Stimulated activated CD8-positive, alpha-beta memory T cell treated with anti-CD3 and anti-CD28 coated beads, Interleukin-2, amount 100 ng/mL, for 48 hours (primary cell): ENCODE results near the gene HOXA5.

ENCODE experiments used
- DNase-seq, 2 donors: peaks; one replicate each; pipeline ENCODE4 v3.0.0-alpha.2; 2020; ENCODE audit warnings: low read depth in 2 of 2

HOXA5 gene

GRCh38 chr7:27182861-27183681, 39.6 kb upstream of the HOXA5 start:
- DNase-seq, result no peak

- DNase-seq, result no peak
Measured at GRCh38 chr7:27182285-27182841, 38.9 kb upstream of the HOXA5 start.

GRCh38 chr7:27181795-27182275, 38.4 kb upstream of the HOXA5 start:
- no peak for DNase-seq

DNA sequence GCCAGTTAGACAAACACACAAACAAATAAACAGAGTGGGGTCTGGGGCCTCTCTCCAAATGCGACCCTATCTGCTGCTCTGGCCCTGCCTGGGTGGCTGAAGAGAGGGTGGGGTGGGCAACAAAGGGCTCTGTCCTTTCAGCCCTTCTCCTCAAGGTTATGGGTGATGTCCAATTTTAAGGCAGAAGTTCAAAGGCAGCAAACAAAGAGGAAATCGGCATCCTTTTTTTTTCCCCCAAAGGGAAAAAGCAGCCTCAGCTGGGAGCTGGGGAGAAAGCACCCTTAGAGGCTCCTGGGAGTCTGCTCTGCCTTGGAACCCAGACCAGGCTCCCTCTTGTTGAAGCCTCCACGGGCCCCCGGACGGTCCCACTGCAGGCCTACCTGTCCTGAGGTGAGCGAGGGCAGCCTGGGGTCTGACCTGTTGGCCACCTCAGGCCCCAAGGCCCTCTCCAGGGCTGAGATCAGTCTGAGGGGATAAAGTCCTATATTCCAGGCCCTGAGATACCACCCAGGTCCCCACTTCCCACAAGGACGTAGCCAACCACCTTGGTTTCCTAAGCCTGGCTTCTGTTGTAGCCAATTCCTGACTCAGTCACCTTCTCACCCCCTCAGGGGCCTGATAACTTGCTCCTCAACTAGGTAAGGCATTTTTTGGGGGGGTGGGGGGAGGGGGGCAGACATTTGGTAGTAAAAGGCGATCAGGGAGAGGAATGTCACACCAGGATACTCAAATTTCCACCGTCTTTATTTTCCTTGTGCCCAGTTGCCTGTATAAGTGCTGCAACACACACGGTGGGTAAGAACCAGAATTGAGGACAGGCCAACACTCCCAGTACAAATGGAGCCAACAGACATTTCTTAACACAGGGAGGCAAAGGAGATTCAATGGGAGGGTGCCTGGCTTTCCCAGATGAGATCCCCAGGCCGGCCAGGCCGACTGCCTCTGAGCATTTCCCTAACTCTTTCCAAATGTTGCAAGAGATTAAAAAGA, 37.2 kb upstream of the HOXA5 start:
- no peak for DNase-seq

DNA sequence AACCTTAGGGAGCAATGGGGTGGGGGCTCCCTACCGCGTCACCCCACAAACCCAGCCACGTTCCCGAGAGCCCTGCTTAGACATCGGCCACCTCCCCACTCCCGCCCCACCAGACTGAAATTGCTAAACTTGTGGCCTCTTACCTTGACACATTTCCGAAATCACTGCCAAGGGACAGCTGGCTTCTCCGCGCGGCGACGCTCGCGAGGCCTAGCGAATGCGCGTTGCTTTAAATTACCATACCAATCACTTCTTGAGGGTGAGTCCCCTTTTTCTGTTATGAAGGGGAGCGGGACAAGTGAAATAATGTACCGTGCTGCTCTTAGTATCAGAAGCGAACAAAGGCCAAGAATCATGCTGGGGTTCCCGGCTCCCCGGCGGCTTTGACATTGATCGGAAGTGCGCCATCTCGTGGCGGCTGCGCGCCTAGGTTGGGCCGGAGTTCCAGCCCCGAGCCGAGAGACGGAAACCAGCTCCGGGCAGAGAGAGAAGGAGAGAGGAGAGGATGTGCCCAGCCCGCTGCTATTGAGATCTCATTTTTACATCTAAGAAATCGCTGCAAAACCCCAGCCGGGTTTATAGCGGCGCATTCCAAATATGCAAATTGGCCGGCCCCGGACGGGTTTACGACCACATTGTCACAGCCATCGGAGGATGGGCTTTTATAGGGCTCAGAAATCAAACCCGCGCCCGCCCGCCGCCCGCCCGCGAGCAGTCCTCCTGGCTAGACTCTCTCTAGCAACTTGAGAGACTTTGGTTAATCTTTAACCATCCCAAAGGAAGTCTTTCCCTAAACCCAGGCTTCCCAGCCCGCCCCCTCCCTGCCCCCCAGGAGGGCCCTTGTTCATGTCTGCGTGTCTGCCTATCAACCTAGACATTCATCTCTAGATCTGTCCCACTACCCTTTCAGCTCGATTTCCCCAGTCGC, 36.3 kb upstream of the HOXA5 start:
- DNase-seq, result peak in 1 of 2 donors; percentile 54

DNA sequence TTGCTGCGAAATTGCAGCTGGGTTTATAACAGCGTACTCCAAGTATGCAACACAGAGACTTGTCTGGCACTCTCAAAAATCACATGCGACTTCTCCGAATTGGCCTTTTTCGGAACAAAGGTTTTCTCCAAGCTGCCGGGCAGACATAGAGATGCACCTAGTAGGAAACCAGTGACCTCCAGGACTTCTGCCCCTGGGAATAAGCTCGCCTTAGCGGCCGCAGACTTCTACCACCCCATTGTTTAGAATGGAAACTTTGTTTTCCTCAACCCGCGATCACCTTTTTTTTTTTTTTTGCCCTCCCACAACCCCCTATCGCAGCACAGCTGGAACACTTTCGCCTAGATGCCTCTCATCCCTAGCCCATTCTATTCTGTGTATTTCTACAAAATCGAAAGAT, 35.5 kb upstream of the HOXA5 start:
- no peak for DNase-seq

- DNase-seq, result no peak
Measured at GRCh38 chr7:27178366-27178765, 34.9 kb upstream of the HOXA5 start.

GRCh38 chr7:27177795-27178320, 34.4 kb upstream of the HOXA5 start:
- no peak for DNase-seq

- DNase-seq, result no peak
Measured at GRCh38 chr7:27176962-27177794, 33.7 kb upstream of the HOXA5 start.

DNA sequence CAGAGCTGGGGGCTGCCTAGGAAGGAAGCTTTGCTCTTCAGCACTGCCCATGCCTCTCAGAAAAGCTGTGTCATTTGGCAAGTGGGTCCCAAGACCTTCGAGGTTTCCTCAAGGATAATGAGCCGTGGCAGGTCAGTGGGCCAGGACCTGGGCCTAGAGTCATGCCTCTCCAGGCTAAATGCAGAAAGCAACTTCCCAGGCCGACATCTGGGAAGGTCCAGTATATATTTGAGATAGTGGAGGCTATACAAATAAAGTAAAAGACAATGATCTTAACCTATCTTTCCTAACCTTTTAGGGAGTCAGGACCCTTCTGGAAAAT, 33.0 kb upstream of the HOXA5 start:
- no peak for DNase-seq

DNA sequence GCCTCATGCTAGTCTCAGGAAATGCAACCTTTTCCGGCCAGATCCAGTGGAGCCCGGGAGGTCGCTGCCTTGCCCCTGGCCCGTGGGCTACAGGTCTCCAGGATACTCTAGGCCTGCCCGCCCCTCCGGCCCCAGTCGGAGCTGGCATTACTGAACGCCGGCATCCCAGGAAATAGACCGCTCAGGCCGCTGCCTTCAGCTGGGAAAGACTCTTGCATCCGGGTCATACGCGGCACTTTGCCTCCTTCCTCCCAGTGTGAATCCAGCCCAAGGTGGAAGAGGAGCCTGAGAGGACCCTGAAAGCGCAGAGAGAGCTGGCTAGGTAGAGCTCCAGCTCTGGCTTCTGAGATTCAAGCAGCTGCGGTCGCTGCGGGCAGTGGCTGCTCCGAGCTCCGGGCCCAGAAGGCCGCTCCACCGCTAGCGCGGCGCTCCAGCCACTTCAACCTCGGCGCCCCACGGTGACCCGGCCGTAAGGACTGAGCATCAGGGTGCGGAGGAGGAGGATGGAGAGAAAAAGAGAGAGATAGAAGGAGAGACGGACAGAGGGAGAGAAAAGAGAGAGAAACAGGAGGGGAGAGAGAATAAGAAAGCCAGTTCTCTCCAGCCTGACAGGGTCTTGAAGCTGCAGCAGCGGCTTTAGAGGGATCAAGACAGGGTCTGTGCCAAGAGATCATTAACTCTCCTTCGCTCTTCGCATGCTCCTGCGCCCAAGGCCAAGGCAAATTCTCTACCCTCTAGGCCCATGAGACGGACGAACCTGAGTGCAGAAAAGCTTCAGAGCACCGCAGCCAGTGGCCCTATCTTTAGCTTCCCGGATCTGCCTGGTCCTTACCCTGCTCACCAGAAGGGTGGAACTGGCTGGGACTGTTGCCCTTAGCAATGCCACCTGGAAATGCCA, 32.4 kb upstream of the HOXA5 start:
- no peak for DNase-seq

GRCh38 chr7:27174874-27175625, 31.6 kb upstream of the HOXA5 start:
- no peak for DNase-seq

DNA sequence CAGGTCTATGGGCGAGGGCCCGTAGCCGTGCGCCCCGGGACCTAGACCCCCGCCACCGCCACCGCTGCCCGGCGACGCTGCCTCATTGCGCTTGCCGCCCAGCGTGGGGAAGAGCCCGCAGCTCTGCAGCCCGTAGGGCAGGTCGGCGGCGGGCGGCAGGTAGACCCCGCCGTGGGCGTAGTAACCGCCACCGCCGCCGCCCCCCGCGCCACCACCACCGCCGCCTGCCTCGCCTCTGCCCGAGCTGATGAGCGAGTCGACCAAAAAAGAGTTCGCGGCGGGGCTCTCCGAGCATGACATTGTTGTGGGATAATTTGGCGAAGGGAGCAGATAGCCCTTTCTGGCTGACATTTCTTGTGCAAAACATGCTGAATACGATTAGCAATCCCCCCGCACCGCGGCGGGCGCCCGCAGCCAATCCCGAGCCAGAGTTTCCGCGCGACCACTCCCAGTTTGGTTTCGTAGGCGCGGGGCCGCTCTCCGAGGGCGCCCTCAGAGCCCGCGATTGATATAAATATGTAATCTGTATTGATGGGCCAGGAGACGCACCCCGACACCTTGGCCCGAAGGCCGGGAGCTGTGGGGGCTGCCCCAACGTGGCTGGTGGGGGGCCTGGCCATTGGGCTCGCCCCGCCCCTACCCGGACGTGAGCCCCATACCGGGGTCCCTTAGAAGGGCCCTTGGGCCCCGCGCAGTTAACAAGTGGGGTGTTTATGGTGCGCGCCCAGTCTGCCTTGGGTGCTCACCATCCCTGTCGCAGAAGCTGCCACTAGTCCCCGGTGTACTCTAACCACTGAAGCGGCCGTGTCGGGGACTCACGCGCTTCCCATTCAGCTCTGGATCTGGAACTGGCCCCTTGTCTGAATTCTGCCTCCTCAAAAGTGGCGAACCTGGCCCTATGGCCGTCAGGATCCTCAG, 30.7 kb upstream of the HOXA5 start, which contains the start of gene HOXA10:
Gene HOXA10, minus strand, starts transcription at position 365 of the 918 bp plus-strand sequence. Its CDS starts 14 bp downstream, at position 351.
- DNase-seq, result no peak

DNA sequence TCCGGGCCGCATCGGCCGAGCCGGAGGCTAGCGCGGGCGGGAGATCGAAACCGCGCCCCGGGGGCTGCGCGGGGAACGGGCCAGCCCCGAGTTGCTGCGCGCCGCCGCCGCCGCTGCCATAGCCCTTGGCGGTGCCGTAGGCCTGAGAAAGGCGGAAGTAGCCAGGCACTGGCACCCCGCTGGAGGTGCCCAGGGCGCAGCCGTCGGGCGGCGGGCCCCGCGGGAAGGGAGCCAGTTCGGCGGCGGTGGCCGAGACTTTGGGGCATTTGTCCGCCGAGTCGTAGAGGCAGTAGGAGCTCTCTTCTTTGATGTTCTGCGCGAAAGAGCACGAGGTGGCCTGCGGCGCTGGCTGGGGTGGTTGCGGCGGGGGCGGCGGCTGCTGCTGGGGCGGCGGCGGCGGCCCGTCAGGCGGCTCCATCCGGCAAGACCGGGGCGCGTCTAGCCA, 30.1 kb upstream of the HOXA5 start:
- DNase-seq, result no peak

- DNase-seq, result no peak
Measured at GRCh38 chr7:27172823-27173510, 29.5 kb upstream of the HOXA5 start.

- no peak for DNase-seq
Measured at GRCh38 chr7:27172315-27172774, 28.9 kb upstream of the HOXA5 start.
